Ectodermal cell (in vitro differentiated cells): ENCODE data around the gene SSH2.
"Not testable (repeated sequence)": the region's sequence is repeated elsewhere in the genome, so short reads cannot be mapped to it uniquely, and the experiment has no call there.

ENCODE experiments used
- H3K27ac ChIP-seq: 2 replicates; pipeline ENCODE4 v1.7.0; 2013; ENCODE audit warnings: mild to moderate bottlenecking, low read depth, low read length; ENCODE audit not compliant: insufficient read depth, poor library complexity, severe bottlenecking
- H3K27me3 ChIP-seq: 2 replicates; pipeline ENCODE4 v1.7.0; 2013; ENCODE audit warnings: mild to moderate bottlenecking, low read length; ENCODE audit not compliant: insufficient read depth, control insufficient read depth, poor library complexity, severe bottlenecking
- H3K36me3 ChIP-seq: one replicate; pipeline ENCODE4 v1.7.0; 2013; ENCODE audit warnings: low read length; ENCODE audit not compliant: control insufficient read depth, insufficient read depth
- H3K4me1 ChIP-seq: one replicate; pipeline ENCODE4 v1.7.0; 2013; ENCODE audit warnings: low read length; ENCODE audit not compliant: control insufficient read depth, insufficient read depth
- H3K4me3 ChIP-seq: 2 replicates; pipeline ENCODE4 v1.7.0; 2013; ENCODE audit warnings: low read depth, low read length, control low read depth; ENCODE audit not compliant: insufficient read depth
- H3K9me3 ChIP-seq: 2 replicates; pipeline ENCODE4 v1.7.0; 2013; ENCODE audit warnings: mild to moderate bottlenecking, low read length, moderate library complexity; ENCODE audit not compliant: control insufficient read depth
- WGBS, 2 experiments: methylation state at CpG; one replicate each; pipeline ENCODE4 v1.1.7; 2013; ENCODE audit warnings: missing lambda C conversion rate in 2 of 2; 5-methylcytosine and 5-hydroxymethylcytosine counted together

Gene SSH2

DNA sequence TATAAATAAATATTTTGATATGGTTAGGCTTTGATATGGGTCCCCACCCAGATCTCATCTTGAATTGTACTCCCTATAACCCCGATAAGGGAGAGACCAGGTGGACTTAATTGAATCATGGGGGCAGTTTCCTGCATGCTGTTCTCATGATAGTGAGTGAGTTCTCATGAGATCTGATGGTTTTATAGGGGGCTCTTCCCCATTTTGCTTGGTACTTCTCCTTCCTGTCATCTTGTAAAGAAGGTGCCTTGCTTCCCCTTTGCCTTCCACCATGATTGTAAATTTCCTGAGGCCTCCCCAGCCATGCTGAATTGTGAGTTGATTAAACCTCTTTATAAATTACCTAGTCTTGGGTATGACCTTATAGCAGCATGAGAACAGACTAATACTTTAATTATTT is 55.7 kb downstream of the SSH2 start:
- not testable (repeated sequence) for H3K36me3 ChIP-seq, H3K4me1 ChIP-seq, H3K27ac ChIP-seq, H3K27me3 ChIP-seq, H3K4me3 ChIP-seq, H3K9me3 ChIP-seq
- WGBS, 2 experiments, result 100% methylated on average over 1 of the region's 1 CpG

DNA sequence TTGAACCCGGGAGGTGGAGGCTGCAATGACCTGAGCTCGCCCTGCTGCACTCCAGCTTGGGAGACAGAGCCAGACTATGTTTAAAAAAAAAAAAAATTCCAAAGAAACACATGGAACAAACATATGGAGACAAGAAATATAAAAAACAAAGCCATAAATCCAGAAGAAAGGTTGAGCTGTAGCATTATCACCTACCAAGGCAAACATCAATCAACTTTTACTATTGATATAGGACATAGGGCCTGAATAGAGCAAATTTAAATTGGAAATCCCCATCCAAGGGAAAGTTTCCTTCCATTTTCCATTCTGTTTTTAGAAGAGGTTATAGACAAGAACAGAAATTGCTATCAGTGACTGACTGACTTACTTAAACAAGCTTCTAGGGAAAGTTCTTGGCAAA is 56.6 kb downstream of the SSH2 start:
- Histone ChIP-seq H3K4me1 (no peaks in the 10 kb centered on the region), H3K27me3 (no peaks in the 10 kb centered on the region), H3K9me3 (no peaks in the 10 kb centered on the region), H3K27ac (no peak overlapping the region), H3K4me3 (no peak overlapping the region), H3K36me3 (no peaks in the 10 kb centered on the region)
- WGBS, 2 experiments, result 87 to 96% methylated on average over 2 of the region's 2 CpGs

DNA sequence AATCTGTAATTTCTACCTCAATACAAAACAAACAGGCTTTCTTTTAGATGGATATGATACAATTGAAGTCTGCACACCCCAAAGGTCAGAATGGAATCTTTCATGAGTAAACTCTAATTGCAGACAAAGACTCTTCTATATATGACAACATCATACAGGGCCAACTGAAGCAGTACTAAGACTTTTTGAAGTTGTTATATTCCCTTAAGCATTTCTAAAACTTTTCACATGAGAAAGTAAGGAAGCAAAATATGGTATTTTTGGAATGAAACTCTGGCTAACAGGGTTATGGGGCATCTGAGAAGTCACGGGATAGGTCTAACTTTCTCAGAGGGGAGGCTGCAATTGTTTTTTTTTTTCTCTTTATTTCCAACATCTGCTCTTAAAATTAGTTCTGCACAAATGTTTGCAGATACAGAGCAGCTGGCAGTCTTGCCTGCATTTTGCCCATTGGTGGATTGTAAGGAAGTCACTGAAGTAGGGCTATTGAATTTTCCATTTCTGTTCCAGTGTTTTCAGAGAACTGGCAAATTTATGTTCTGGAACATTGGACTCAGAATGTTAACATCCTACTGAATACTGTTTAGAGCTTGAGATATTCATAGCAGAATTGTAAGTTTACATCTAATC is 59.1 kb downstream of the SSH2 start:
- H3K4me1 ChIP-seq, result no peaks in the 10 kb centered on the region
- H3K27ac ChIP-seq, result no peak overlapping the region
- 82 to 100% methylated on average over 1 of the region's 1 CpG for WGBS, 2 experiments
- H3K36me3 ChIP-seq, result no peaks in the 10 kb centered on the region
- H3K4me3 ChIP-seq, result no peak overlapping the region
- H3K9me3 ChIP-seq, result no peaks in the 10 kb centered on the region
- H3K27me3 ChIP-seq, result no peaks in the 10 kb centered on the region

DNA sequence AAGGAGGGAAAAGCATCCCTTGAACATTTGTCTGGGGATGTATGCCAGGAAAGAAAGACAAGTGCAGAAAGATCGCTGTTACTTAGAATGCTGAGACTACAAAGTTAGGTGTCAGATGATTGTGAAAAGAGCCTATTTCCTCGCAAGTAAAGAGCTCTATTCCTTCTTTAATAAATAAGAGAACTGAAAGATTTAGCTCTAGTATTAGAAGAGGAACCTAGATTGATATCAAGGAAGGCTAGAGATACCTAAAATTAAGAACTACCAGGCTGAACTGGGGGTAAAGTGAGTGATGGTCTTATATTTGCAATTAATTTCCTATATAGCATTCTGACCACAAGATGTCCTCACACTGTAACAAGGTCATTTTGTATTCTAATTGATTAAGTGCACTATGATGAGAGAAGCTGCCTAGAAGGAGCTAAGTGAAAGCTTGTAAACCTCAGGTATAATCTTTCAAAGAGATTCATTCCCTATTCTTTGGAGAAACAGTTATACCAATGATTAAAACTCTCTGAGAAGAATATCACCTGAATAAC is 62.3 kb downstream of the SSH2 start:
- WGBS, 2 experiments, result 91 to 94% methylated on average over 1 to 2 of the region's 2 CpGs
- no peaks in the 10 kb centered on the region for H3K9me3 ChIP-seq
- no peaks in the 10 kb centered on the region for H3K4me1 ChIP-seq
- no peak overlapping the region for H3K27ac ChIP-seq
- H3K36me3 ChIP-seq, result no peaks in the 10 kb centered on the region
- no peak overlapping the region for H3K4me3 ChIP-seq
- H3K27me3 ChIP-seq, result no peaks in the 10 kb centered on the region

DNA sequence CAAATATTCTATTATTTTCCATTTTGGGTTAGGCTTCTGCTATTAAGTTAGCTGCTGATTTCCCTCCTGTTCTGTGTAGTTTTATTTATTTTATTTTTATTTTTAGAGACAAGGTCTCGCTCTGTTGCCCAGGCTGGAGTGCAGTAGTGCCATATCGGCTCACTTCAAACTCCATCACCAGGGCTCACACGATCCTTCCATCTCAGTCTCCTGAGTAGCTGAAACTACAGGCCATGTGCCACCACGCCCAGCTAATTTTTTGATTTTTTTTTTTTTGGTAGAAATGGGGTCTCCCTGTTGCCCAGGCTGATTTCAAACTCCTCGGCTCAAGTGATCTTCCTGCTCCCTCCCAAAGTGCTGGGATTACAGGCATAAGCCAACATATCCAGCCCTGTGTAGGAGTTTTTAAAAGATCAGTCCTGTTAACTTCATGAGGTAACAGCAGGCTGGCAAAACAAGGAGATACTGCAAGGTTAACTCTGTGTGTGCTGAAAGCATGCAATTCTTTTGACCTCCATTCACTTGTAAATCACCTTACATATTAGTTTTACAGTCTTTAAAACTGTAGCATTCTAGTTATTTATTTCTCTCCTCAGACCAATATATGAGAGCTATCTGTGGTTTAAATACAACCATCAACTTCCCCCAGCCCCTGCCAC is 63.2 kb downstream of the SSH2 start:
- Histone ChIP-seq H3K36me3 (no peaks in the 10 kb centered on the region), H3K9me3 (no peaks in the 10 kb centered on the region), H3K4me1 (no peaks in the 10 kb centered on the region), H3K27ac (no peak overlapping the region), H3K27me3 (no peaks in the 10 kb centered on the region), H3K4me3 (no peak overlapping the region)
- 66 to 77% methylated on average over 5 of the region's 5 CpGs for WGBS, 2 experiments

DNA sequence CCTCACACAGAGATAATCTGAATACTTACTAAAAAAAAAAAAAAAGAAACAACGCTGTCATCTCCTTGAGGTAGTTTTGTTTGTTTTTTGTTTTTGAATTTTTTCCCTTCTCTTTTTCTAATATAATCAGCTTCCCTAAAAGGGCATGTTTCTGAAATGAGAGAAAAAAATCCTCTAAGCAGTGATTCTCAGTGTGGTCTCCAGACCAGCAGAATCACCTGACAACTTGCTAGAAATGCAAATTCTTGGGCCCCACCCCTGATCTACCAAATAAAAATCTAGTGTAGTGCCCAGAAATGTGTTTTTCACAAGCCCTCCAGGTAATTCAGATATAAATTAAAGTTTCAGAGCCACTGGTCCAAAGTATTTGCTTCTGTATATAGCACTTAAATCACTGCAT is 65.4 kb downstream of the SSH2 start:
- WGBS, 2 experiments, result no CpG with 5 or more reads among the region's 1 CpG
- H3K4me1 ChIP-seq, result no peaks in the 10 kb centered on the region
- H3K27me3 ChIP-seq, result no peaks in the 10 kb centered on the region
- H3K36me3 ChIP-seq, result no peaks in the 10 kb centered on the region
- no peak overlapping the region for H3K27ac ChIP-seq
- H3K4me3 ChIP-seq, result no peak overlapping the region
- H3K9me3 ChIP-seq, result no peaks in the 10 kb centered on the region

DNA sequence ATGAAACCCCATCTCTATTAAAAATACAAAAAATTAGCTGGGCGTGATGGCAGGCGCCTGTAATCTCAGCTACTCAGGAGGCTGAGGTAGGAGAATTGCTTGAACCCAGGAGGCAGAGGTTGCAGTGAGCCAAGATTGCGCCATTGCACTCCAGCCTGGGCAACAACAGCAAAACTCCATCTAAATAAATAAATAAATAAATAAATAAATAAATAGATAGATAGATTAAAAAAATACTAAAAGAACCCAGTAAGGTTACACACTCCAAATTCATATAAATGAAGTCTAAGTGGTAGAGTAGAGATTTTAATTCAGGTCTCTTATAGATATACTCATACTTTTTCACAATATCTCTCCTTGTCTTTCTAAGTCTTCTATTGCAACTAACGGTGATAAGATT is 65.9 kb downstream of the SSH2 start:
- not testable (repeated sequence) for H3K4me3 ChIP-seq, H3K27ac ChIP-seq, H3K9me3 ChIP-seq, H3K27me3 ChIP-seq, H3K36me3 ChIP-seq, H3K4me1 ChIP-seq
- WGBS, 2 experiments, result 91 to 100% methylated on average over 3 of the region's 4 CpGs

DNA sequence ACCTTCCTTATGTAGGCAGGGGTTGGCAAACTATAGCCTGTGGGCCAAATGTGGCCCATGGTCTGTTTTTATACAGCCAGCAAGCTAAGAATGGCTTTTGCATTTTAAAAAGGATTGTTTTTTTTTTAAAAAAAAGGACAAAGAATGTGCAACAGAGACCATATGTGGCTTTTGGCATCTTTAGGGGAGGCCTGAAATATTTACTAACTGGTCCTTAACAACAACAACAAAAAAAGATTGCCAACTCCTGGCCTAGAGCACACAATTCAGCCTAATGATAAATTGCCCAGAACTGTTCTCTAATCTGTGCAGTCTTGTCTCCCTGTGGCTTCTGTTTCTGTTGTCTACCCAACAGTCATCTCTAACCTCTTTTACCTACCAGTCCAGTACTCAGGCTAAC is 67.1 kb downstream of the SSH2 start:
- H3K27ac ChIP-seq, result no peak overlapping the region
- no peaks in the 10 kb centered on the region for H3K27me3 ChIP-seq
- H3K36me3 ChIP-seq, result no peaks in the 10 kb centered on the region
- no peaks in the 10 kb centered on the region for H3K9me3 ChIP-seq
- H3K4me3 ChIP-seq, result no peak overlapping the region
- H3K4me1 ChIP-seq, result no peaks in the 10 kb centered on the region

DNA sequence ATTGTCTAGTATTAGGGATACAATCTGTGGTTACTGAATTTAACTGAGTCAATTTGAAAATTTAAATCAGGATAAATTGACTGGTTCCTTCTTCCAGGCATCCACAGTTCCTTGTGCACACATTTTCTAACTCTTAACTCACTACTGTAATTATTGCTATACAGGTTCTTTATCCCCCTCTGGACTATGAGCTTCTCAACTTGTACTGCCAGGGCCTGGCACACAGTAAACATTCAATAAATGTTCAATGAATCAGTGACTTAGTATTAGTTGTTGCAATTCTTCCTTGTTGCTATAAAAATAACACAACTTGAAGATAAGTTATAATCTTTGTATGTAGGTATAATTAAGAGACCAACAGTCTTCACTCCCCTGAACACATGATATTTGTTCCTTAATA is 67.9 kb downstream of the SSH2 start:
- H3K4me3 ChIP-seq, result no peak overlapping the region
- no peaks in the 10 kb centered on the region for H3K4me1 ChIP-seq
- no peaks in the 10 kb centered on the region for H3K36me3 ChIP-seq
- no peaks in the 10 kb centered on the region for H3K27me3 ChIP-seq
- H3K27ac ChIP-seq, result no peak overlapping the region
- H3K9me3 ChIP-seq, result no peaks in the 10 kb centered on the region

DNA sequence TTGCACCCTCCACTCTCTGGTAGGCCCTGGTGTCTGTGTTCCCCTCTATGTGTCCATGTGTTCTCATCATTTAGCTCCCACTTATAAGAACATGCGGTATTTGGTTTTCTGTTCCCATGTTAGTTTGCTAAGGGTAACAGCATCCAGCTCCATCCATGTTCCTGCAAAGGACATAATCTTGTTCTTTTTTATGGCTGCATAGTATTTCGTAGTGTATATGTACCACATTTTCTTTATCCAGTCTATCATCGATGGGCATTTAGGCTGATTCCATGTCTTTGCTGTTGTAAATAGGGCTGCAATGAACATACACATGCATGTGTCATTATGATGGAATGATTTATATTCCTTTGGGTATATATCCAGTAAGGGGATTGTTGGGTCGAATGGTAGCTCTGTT is 70.6 kb downstream of the SSH2 start:
- H3K4me3 ChIP-seq, H3K27me3 ChIP-seq, H3K27ac ChIP-seq, H3K9me3 ChIP-seq, H3K36me3 ChIP-seq, H3K4me1 ChIP-seq: not testable (repeated sequence)
- WGBS, 2 experiments, result 97 to 99% methylated on average over 4 of the region's 4 CpGs

DNA sequence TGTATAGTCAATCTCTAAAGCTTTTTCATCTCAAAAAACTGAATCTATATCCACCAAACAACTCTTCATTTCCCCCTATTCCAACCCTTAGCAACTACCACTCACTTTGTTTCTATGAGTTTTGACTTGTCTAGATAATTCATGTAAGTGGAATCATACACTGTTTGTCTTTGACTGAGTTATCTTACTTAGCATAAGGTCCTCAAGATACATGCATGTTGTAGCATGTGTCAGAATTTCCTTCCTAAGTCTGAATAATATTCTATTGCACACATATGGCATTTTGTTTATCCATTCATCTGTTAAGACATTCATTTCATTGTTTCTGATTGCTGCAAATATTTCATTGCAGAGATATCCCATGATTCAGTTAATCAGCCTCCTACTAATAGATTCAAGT is 72.2 kb downstream of the SSH2 start:
- H3K9me3 ChIP-seq, result no peaks in the 10 kb centered on the region
- H3K27ac ChIP-seq, result no peak overlapping the region
- H3K4me1 ChIP-seq, result no peaks in the 10 kb centered on the region
- H3K36me3 ChIP-seq, result no peaks in the 10 kb centered on the region
- H3K4me3 ChIP-seq, result no peak overlapping the region
- H3K27me3 ChIP-seq, result no peaks in the 10 kb centered on the region
